Activated T-cell treated with anti-CD3 and anti-CD28 coated beads, Interleukin-2, amount 50 U/mL, for 24 hours (primary cell): Measurements from ENCODE around the gene RHBDL1.
A peak's percentile ranks its signal among the peaks of the same experiment; 100 is the strongest.

Experiments
- DNase-seq: peaks from one replicate; pipeline ENCODE4 v3.0.0-alpha.2; 2020
- H3K27ac Mint-ChIP-seq: 2 replicates; pipeline ENCODE4 v1.8.0; 2020; ENCODE audit warnings: mild to moderate bottlenecking, mixed read lengths
- H3K27me3 Mint-ChIP-seq: 2 replicates; pipeline ENCODE4 v1.8.0; 2020; ENCODE audit warnings: mixed read lengths
- H3K36me3 Mint-ChIP-seq: 2 replicates; pipeline ENCODE4 v1.8.0; 2020; ENCODE audit warnings: low read depth, mixed read lengths
- H3K4me1 Mint-ChIP-seq: 2 replicates; pipeline ENCODE4 v1.8.0; 2020; ENCODE audit warnings: low read depth, mixed read lengths
- H3K4me3 Mint-ChIP-seq: 2 replicates; pipeline ENCODE4 v1.8.0; 2020; ENCODE audit warnings: mild to moderate bottlenecking, moderate library complexity, mixed read lengths
- H3K9me3 Mint-ChIP-seq: 2 replicates; pipeline ENCODE4 v1.8.0; 2020; ENCODE audit warnings: mixed read lengths

The RHBDL1 gene

GRCh38 chr16:724188-725040 is 48.9 kb downstream of the RHBDL1 start:
- Mint-ChIP-seq H3K27ac (no peak overlapping the region), H3K4me3 (no peak overlapping the region), H3K27me3 (no peaks in the 10 kb centered on the region), H3K9me3 (no peaks in the 10 kb centered on the region), H3K36me3 (peaks cover 12% of the 10 kb centered on the region), H3K4me1 (peaks cover 22% of the 10 kb centered on the region)
- DNase-seq: no peak

DNA sequence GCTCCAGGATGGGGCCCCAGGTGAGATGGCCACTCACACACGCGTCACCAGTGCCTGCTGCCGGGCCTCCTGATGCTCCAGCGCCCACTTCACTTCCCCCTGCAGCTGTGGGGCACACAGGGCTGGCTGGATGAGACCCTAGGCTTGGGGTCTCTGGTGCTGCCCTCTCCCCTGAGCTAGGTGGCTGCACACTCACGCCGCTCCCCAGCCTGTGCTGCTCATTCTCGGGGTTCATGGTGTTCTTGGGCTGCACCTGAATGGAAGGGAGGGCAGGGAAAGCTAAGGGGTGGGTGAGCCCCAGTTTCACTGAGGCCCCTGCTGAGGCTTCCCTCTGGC is 49.5 kb downstream of the RHBDL1 start:
- Mint-ChIP-seq H3K9me3 (no peaks in the 10 kb centered on the region), H3K36me3 (peaks cover 17% of the 10 kb centered on the region), H3K4me3 (no peak overlapping the region), H3K4me1 (peaks cover 17% of the 10 kb centered on the region), H3K27me3 (no peaks in the 10 kb centered on the region), H3K27ac (no peak overlapping the region)
- no peak for DNase-seq

GRCh38 chr16:725463-726187 is 50.2 kb downstream of the RHBDL1 start:
- Mint-ChIP-seq H3K27me3 (no peaks in the 10 kb centered on the region), H3K9me3 (no peaks in the 10 kb centered on the region), H3K4me3 (no peak overlapping the region), H3K27ac (no peak overlapping the region), H3K36me3 (peaks cover 16% of the 10 kb centered on the region), H3K4me1 (peaks cover 12% of the 10 kb centered on the region)
- DNase-seq: peak; percentile 43

DNA sequence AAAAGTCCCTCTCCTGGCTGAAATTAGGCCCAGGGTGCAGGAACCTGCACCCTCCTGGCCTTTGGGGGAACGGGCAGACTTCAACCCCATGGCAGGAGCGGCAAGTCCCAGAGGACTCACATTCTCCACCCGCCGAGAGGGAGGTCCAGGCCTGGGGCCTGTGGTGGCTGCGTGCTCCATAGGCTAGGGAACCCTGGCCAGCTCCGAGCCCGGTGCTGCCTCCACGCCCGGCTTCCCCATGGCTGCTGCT is 50.6 kb downstream of the RHBDL1 start:
- no peak for DNase-seq
- Mint-ChIP-seq H3K4me1 (peaks cover 12% of the 10 kb centered on the region), H3K36me3 (peaks cover 18% of the 10 kb centered on the region), H3K27me3 (no peaks in the 10 kb centered on the region), H3K27ac (peak overlapping the region; percentile 73), H3K9me3 (no peaks in the 10 kb centered on the region), H3K4me3 (peak overlapping the region; percentile 70)

DNA sequence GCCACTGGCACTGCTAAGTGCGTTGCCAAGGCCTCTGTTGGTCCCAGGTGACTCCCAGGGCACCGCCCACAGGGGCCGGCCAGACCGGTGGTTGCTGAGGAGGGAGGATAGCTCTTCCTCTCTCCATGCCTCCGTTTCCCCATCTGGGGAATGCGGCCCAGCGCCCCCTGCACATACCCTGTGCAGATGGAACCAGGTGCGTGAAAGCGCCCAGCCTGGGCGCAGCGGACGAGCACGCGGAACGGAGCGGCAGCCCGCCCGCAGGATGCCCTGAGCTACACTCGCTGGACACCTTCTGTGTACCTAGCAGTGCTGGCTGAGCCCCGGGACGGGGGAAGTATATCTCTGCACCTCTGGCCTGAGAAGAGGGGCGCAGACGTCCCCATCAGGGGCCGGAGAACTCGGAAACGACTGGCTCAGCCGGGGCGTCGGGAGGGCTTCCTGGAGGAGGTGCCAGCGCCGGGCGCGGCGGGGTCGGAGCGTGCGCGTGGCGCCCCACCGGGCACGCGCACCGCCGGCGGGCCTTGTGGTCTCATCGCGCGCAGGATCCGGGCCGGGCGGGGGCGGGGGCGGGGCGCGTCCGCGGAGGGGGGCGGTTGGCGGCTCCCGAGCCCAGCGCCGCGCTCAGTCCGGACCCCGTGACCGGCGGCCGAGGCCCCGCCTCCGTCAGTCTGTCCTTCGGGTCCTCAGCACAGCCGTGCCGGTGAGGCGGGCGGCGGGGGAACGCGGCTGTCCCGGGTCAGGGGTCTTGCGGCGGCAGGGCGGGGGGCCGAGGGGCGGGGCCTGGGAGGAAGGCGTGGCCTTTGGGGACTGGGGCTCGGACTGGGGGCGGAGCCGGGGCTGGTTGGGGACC is 51.2 kb downstream of the RHBDL1 start, which contains the start of the genes CCDC78 and HAGHL:
TSS of gene CCDC78 (minus strand) at position 6 of the 853 bp plus-strand sequence. CDS start 76 bp downstream, outside the sequence.
TSS of gene HAGHL (plus strand) at position 669 of the 853 bp plus-strand sequence. CDS start 404 bp downstream, outside the sequence.
- Mint-ChIP-seq H3K27me3 (no peaks in the 10 kb centered on the region), H3K27ac (peak within 1 kb of the TSS; percentile 73), H3K36me3 (peaks cover 20% of the 10 kb centered on the region), H3K4me1 (peaks cover 12% of the 10 kb centered on the region), H3K4me3 (peak within 1 kb of the TSS; percentile 70), H3K9me3 (no peaks in the 10 kb centered on the region)
- DNase-seq: peak; percentile 79

DNA sequence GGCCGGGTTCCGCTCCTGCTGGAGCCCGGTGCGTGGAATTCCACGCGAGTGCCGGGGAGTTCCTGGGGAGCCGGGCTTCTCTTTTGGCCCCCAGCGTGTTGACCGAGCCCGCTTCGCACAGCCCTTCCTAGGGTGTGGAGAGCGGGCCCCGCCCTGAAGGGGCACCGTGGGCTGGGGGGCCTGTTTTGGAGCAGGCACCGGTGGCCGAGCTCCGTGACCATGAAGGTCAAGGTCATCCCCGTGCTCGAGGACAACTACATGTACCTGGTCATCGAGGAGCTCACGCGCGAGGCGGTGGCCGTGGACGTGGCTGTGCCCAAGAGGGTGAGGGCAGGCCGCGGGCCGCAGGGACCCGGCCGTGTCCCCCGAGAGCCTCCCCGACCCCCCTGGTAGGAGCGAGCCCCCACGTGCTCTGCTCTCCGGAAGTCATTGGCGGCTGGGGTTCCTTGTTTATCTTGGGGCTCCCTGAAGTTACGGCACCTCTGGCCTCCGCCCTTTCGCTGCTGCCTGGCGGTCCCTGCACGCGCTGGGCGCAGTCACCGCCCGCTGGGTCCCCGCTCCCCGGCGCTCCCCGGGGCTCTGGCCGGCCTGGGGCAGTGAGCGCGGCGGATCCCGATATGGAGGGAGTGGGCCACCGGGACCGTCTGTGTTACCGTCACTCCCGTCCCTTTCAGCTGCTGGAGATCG is 52.0 kb downstream of the RHBDL1 start:
- peaks cover 28% of the 10 kb centered on the region for H3K36me3 Mint-ChIP-seq
- no peak overlapping the region for H3K27ac Mint-ChIP-seq
- H3K4me1 Mint-ChIP-seq: peaks cover 9% of the 10 kb centered on the region
- DNase-seq: peak; percentile 64
- H3K4me3 Mint-ChIP-seq: peak overlapping the region; percentile 70
- H3K27me3 Mint-ChIP-seq: no peaks in the 10 kb centered on the region
- H3K9me3 Mint-ChIP-seq: no peaks in the 10 kb centered on the region
